Measurements from ENCODE around the gene MAEA. TPM values are rescaled to one million over a fixed set of nuclear protein-coding genes. Genes with fewer than 3 reads are reported as not detected.
"Not testable (repeated sequence)": the region's sequence is repeated elsewhere in the genome, so short reads cannot be mapped to it uniquely, and the experiment has no call there.

MAEA gene
- total RNA-seq, 1 donor from 2014 or later: 68.2 TPM

DNA sequence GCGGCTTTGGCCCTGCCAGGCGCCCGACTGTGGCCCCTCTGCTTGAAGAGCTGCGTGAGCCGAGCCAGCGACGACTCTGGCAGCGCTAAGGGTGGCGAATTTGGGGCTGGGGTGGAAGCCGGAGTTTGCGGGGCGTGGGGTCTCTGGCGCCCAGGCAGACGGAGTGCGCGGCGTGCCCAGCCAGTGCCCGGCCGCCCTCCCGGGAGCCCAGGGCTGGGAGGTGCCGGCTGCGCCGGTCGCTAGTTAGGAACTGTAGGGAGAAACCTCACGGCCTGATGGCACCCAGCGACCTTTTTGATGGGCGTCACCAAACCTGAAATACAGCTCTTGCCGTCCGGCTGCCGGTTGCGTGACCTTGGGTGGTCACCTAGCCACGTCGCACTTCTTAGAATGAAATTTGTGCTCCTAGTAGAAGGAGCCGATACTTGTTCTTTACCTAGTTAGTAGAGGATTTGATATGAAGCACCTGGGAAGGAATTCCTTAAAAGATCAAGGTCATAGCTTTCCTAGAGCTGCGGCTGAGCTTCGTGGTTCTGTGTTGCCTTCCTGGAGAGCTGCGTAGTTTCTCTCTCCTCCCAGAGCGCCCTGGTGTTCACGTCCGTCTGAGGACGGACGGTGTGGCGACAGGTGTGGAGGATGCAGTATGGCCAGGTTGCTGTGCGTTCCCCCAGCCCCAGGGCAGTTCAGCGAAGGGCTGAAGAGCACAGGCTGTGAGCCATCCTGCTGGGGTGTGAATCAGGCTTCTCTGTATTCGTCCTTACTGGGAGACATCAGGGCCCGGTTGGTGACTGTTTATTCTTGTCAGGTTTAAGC lies 680 bp downstream of the MAEA start:
- no peak for DNase-seq (ENCODE audit: low spot score)
- peaks cover 5% of the 10 kb centered on the region for H3K9me3 Mint-ChIP-seq (ENCODE audit: unreplicated experiment)
- H3K27me3 Mint-ChIP-seq (ENCODE audit: unreplicated experiment): peaks cover 12% of the 10 kb centered on the region
- TF ChIP-seq, protein P1, sequence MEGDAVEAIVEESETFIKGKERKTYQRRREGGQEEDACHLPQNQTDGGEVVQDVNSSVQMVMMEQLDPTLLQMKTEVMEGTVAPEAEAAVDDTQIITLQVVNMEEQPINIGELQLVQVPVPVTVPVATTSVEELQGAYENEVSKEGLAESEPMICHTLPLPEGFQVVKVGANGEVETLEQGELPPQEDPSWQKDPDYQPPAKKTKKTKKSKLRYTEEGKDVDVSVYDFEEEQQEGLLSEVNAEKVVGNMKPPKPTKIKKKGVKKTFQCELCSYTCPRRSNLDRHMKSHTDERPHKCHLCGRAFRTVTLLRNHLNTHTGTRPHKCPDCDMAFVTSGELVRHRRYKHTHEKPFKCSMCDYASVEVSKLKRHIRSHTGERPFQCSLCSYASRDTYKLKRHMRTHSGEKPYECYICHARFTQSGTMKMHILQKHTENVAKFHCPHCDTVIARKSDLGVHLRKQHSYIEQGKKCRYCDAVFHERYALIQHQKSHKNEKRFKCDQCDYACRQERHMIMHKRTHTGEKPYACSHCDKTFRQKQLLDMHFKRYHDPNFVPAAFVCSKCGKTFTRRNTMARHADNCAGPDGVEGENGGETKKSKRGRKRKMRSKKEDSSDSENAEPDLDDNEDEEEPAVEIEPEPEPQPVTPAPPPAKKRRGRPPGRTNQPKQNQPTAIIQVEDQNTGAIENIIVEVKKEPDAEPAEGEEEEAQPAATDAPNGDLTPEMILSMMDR (IDR thresholded peaks at IDR 0.05; ENCODE audit: unreplicated experiment): no peak
- peaks cover 10% of the 10 kb centered on the region for H3K36me3 Mint-ChIP-seq (ENCODE audit: low read depth, unreplicated experiment)
- H3K4me3 Mint-ChIP-seq (ENCODE audit: unreplicated experiment): peak overlapping the region; percentile 96
- H3K4me1 Mint-ChIP-seq (ENCODE audit: unreplicated experiment): peaks cover 18% of the 10 kb centered on the region
- peak overlapping the region; percentile 72 for H3K27ac Mint-ChIP-seq (ENCODE audit: unreplicated experiment)

DNA sequence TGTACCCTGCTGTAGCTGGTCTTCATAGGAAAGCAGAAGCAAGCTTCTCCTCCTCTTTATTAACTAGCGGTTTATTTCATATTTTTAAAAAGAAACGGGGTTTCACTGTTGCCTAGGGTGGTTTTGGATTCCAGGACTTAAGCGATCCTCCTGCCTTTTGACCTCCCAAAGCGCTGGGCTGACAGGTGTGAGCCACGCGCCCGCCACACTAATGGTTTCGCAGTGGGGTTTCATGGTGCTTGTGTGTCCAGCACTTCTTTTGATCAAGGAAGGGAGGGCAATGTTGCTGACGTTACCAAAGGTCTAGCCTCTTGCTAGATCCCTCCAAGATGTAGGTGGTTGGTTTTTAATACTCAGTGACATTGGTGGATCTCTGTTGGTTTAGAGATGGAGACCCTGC lies 1.4 kb downstream of the MAEA start:
- H3K4me3 Mint-ChIP-seq (ENCODE audit: unreplicated experiment): peak overlapping the region; percentile 96
- H3K4me1 Mint-ChIP-seq (ENCODE audit: unreplicated experiment): peaks cover 18% of the 10 kb centered on the region
- H3K9me3 Mint-ChIP-seq (ENCODE audit: unreplicated experiment): peaks cover 4% of the 10 kb centered on the region
- peaks cover 9% of the 10 kb centered on the region for H3K36me3 Mint-ChIP-seq (ENCODE audit: low read depth, unreplicated experiment)
- TF ChIP-seq, protein P1 (IDR thresholded peaks at IDR 0.05; ENCODE audit: unreplicated experiment): no peak
- peak overlapping the region; percentile 72 for H3K27ac Mint-ChIP-seq (ENCODE audit: unreplicated experiment)
- no peak for DNase-seq (ENCODE audit: low spot score)
- peaks cover 12% of the 10 kb centered on the region for H3K27me3 Mint-ChIP-seq (ENCODE audit: unreplicated experiment)

DNA sequence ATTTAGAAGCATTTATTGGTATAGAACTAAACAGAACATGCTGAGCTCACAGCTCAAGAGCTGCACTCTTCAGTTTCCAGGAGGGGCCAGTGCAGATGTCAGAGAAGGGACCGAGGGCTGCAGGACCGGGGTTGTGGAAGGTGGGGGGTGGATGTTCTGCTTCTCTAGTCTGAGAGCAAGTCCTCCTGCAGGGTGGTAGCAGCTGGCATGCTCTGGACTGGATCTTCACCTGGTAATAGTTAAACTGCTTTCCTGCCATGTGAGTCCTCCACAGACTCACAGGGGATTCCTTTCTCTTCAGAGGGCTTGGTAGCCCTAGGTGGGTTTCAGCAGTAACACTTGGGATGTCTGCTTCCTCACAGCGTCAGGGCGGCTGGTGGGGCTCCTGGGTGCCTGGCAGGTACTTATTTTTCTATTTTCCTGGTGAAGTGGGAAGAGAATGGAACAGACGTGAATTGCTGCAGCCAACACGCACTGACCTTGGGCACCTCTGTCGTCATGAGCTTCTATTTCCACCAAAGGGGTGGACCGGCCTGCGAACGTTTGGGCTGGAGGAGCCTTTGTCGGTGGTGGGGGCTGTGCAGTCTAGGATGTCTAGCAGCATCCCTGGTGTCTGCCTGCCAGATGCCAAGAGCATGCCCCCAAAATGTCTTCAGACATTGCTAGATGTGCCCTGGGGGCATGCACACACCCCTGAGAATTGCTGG lies 2.5 kb downstream of the MAEA start:
- H3K27me3 Mint-ChIP-seq (ENCODE audit: unreplicated experiment): peaks cover 14% of the 10 kb centered on the region
- no peaks in the 10 kb centered on the region for H3K9me3 Mint-ChIP-seq (ENCODE audit: unreplicated experiment)
- no peak for DNase-seq (ENCODE audit: low spot score)

DNA sequence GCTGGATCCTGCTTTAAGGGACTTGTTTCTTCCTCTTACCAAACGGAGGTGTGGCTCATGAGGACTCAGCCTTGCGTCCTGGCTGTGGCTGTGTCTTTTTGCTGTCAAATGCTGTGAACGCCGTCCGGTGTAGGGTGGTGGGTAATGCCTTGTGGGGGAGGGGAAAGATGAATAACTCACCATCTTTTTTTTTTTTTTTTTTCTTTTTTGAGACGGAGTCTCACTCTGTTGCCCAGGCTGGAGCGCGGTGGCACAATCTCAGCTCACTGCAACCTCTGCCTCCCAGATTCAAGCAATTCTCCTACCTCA lies 3.0 kb downstream of the MAEA start:
- Mint-ChIP-seq H3K36me3 (ENCODE audit: low read depth, unreplicated experiment) (peaks cover 15% of the 10 kb centered on the region), H3K4me1 (ENCODE audit: unreplicated experiment) (peaks cover 24% of the 10 kb centered on the region), H3K27me3 (ENCODE audit: unreplicated experiment) (peaks cover 14% of the 10 kb centered on the region)
- not testable (repeated sequence) for H3K4me3 Mint-ChIP-seq (ENCODE audit: unreplicated experiment); DNase-seq (ENCODE audit: low spot score); H3K27ac Mint-ChIP-seq (ENCODE audit: unreplicated experiment); H3K9me3 Mint-ChIP-seq (ENCODE audit: unreplicated experiment)

More for the DNA sequence above, 2.5 kb downstream of the MAEA start:
- TF ChIP-seq, protein P1 (IDR thresholded peaks at IDR 0.05; ENCODE audit: unreplicated experiment): no peak
- H3K27ac Mint-ChIP-seq (ENCODE audit: unreplicated experiment): no peak overlapping the region
- peaks cover 22% of the 10 kb centered on the region for H3K4me1 Mint-ChIP-seq (ENCODE audit: unreplicated experiment)
- peaks cover 12% of the 10 kb centered on the region for H3K36me3 Mint-ChIP-seq (ENCODE audit: low read depth, unreplicated experiment)
- peak overlapping the region; percentile 96 for H3K4me3 Mint-ChIP-seq (ENCODE audit: unreplicated experiment)

DNA sequence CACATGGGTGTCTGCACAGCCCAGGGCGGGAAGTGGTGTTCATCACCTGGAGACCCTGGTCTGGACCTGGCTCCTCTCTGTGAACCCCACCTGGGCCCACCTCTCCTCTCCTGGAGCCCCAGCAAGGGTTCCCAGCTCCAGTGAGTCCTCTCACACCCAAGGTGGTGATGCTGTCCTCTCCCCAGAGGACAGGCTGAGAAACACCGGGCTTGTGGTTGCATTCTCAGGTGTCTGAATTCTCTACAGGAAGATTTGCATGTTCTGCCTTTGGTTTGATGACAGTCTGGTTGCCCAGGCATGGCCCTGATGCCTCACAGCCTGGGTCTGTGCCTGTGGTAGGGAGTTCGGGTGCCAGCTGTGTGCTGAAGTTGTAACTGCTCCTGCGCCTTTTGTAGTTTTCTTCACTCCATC lies 3.8 kb downstream of the MAEA start:
- Mint-ChIP-seq H3K4me1 (ENCODE audit: unreplicated experiment) (peaks cover 29% of the 10 kb centered on the region), H3K4me3 (ENCODE audit: unreplicated experiment) (no peak overlapping the region), H3K27ac (ENCODE audit: unreplicated experiment) (no peak overlapping the region), H3K36me3 (ENCODE audit: low read depth, unreplicated experiment) (peaks cover 20% of the 10 kb centered on the region), H3K27me3 (ENCODE audit: unreplicated experiment) (peaks cover 12% of the 10 kb centered on the region), H3K9me3 (ENCODE audit: unreplicated experiment) (no peaks in the 10 kb centered on the region)
- no peak for DNase-seq (ENCODE audit: low spot score)
- TF ChIP-seq, protein P1 (IDR thresholded peaks at IDR 0.05; ENCODE audit: unreplicated experiment): no peak
